AG04450 (cell line): ENCODE data around the gene CEP72. TPM values are rescaled to one million over a fixed set of nuclear protein-coding genes. Genes with fewer than 3 reads are reported as not detected.
"Not testable (repeated sequence)": the region's sequence is repeated elsewhere in the genome, so short reads cannot be mapped to it uniquely, and the experiment has no call there.

Experiments used
- CTCF ChIA-PET: fragments of 300-600, 350-600 bp; formaldehyde crosslinking; extraction: SDS; loops from one replicate; lab custom pipeline; 2022; ENCODE audit warnings: antibody characterized with exemption, inconsistent platforms; lab: Charles Lee
- POLR2A ChIA-PET: fragments of 350-600 bp; formaldehyde crosslinking; extraction: SDS; loops from one replicate; lab custom pipeline; 2021; ENCODE audit warnings: antibody characterized with exemption, inconsistent platforms; lab: Yijun Ruan, JAX
- DNase-seq: peaks from one replicate; pipeline ENCODE4 v3.0.0-alpha.2; 2011; ENCODE audit warnings: low read depth, low spot score
- H3K27ac ChIP-seq: one replicate; pipeline ENCODE4 v1.5.1; 2012; ENCODE audit warnings: low read depth, low read length, control low read depth
- H3K27me3 ChIP-seq: one replicate; pipeline ENCODE4 v1.6.0; 2012; ENCODE audit warnings: low read length; ENCODE audit not compliant: control insufficient read depth, insufficient read depth
- H3K4me3 ChIP-seq: 2 replicates; pipeline ENCODE4 v1.5.1; 2011; ENCODE audit warnings: mild to moderate bottlenecking, low read depth, low read length, control low read depth
- H3K9me3 ChIP-seq: 2 replicates; pipeline ENCODE4 v1.5.1; 2012; ENCODE audit warnings: low read length; ENCODE audit not compliant: control insufficient read depth, insufficient read depth
- CTCF ChIP-seq: IDR thresholded peaks from 2 replicates; pipeline ENCODE4 v1.5.1; 2011; ENCODE audit warnings: low read depth, low read length, control low read depth, inconsistent platforms
- polyA plus RNA-seq: library from polyadenylated mRNA; depleted of rRNA; stranded (reverse); fragments of >200 nt; gene quantifications from 2 replicates; pipeline ENCODE4 v1.2.3, GENCODE V29; 2011

CEP72 gene
- polyA plus RNA-seq, 1 experiment, result 0.66 TPM

- Histone ChIP-seq H3K27ac (no peak overlapping the region), H3K9me3 (peaks cover 8% of the 10 kb centered on the region; the same call in 1 of the 2 replicates), H3K4me3 (no peak overlapping the region), H3K27me3 (peaks cover 44% of the 10 kb centered on the region)
- ChIA-PET POLR2A (no interaction called here), CTCF (no interaction called here)
- no peak for TF ChIP-seq CTCF
- no peak for DNase-seq
Observed at GRCh38 chr5:604391-604831, 7.7 kb upstream of the CEP72 start.

GRCh38 chr5:605090-605489, 7.0 kb upstream of the CEP72 start:
- CTCF ChIA-PET, H3K27ac ChIP-seq, H3K4me3 ChIP-seq, DNase-seq, POLR2A ChIA-PET, H3K9me3 ChIP-seq: not testable (repeated sequence)
- peaks cover 44% of the 10 kb centered on the region for H3K27me3 ChIP-seq

- no peak for DNase-seq
- Histone ChIP-seq H3K27me3 (peaks cover 39% of the 10 kb centered on the region), H3K9me3 (peaks cover 8% of the 10 kb centered on the region; the same call in 1 of the 2 replicates), H3K4me3 (no peak overlapping the region), H3K27ac (no peak overlapping the region)
- ChIA-PET CTCF (no interaction called here), POLR2A (no interaction called here)
- no peak for TF ChIP-seq CTCF
Observed at GRCh38 chr5:606061-606460, 6.1 kb upstream of the CEP72 start.

GRCh38 chr5:606526-607399, 5.4 kb upstream of the CEP72 start:
- no peak overlapping the region for H3K27ac ChIP-seq
- TF ChIP-seq CTCF, result no peak
- ChIA-PET CTCF (no interaction called here), POLR2A (no interaction called here)
- peaks cover 8% of the 10 kb centered on the region; the same call in 1 of the 2 replicates for H3K9me3 ChIP-seq
- peaks cover 37% of the 10 kb centered on the region for H3K27me3 ChIP-seq
- H3K4me3 ChIP-seq, result no peak overlapping the region
- no peak for DNase-seq

GRCh38 chr5:607541-608428, 4.4 kb upstream of the CEP72 start:
- peaks cover 8% of the 10 kb centered on the region; the same call in 1 of the 2 replicates for H3K9me3 ChIP-seq
- H3K4me3 ChIP-seq, result no peak overlapping the region
- no peak for DNase-seq
- no peak for TF ChIP-seq CTCF
- CTCF ChIA-PET, result no interaction called here
- no peak overlapping the region for H3K27ac ChIP-seq
- POLR2A ChIA-PET, result no interaction called here
- H3K27me3 ChIP-seq, result peaks cover 34% of the 10 kb centered on the region
